NB4 (cell line): ENCODE data around the gene NRP2.

Experiments used
- CTCF ChIP-seq: IDR thresholded peaks from one replicate; pipeline ENCODE4 v1.5.1; 2012; ENCODE audit warnings: low read depth, low read length
- MAX ChIP-seq: IDR thresholded peaks from 2 replicates; pipeline ENCODE4 v1.6.1; 2011; ENCODE audit warnings: low read depth, low read length
- MYC ChIP-seq: IDR thresholded peaks from 2 replicates; pipeline ENCODE4 v1.6.1; 2011; ENCODE audit warnings: low read depth, low read length
- POLR2A ChIP-seq: IDR thresholded peaks from 2 replicates; pipeline ENCODE4 v1.6.1; 2011; ENCODE audit warnings: mild to moderate bottlenecking; ENCODE audit not compliant: insufficient read length; ENCODE audit errors: extremely low read depth

GRCh38 chr2:205706769-205707381, 24.6 kb downstream of the NRP2 start:
- no peak for TF ChIP-seq MYC
- TF ChIP-seq CTCF = no peak
- no peak for TF ChIP-seq POLR2A
- TF ChIP-seq MAX = peak; percentile 51
